IMR-90 (cell line): ENCODE results near the gene KCNMB2. TPM values are rescaled to one million over a fixed set of nuclear protein-coding genes. Genes with fewer than 3 reads are reported as not detected.

Experiments
- ATAC-seq: fragments of 200-7000 bp; cut with Tn5 transposase; 2 replicates; pipeline ENCODE4 v1.9.1; 2020; ENCODE audit warnings: low read depth, mild to moderate bottlenecking, moderate library complexity
- BruUV-seq: library from RNA; stranded (reverse); fragments of 400-500 nt; replicated peaks from 2 replicates; lab custom pipeline; 2021; lab: Mats Ljungman, UMichigan
- CTCF ChIA-PET: fragments of 300-600 bp; formaldehyde crosslinking; extraction: SDS; loops from one replicate; lab custom pipeline; 2021; ENCODE audit warnings: antibody characterized with exemption; lab: Yijun Ruan, JAX
- POLR2A ChIA-PET: fragments of 300-600 bp; sonication (Branson Sonifier 250); formaldehyde crosslinking; loops from one replicate; lab custom pipeline; 2022; ENCODE audit warnings: antibody characterized with exemption; ENCODE audit not compliant: unreplicated experiment; lab: Charles Lee
- DNase-seq: peaks from one replicate; pipeline ENCODE4 v3.0.0; 2013
- H2AFZ ChIP-seq: replicated peaks from 2 replicates; pipeline ENCODE3; 2013; ENCODE audit warnings: low read length, mild to moderate bottlenecking; ENCODE audit not compliant: poor library complexity
- H2AK5ac ChIP-seq: 2 replicates; pipeline ENCODE4 v1.6.1; 2013; ENCODE audit warnings: low read depth, low read length, inconsistent platforms
- H2AK9ac ChIP-seq: replicated peaks from 2 replicates; pipeline ENCODE3; 2013; ENCODE audit warnings: mild to moderate bottlenecking, low read depth, low read length, moderate library complexity; ENCODE audit not compliant: poor library complexity
- H2BK120ac ChIP-seq: 2 replicates; pipeline ENCODE4 v1.6.1; 2013; ENCODE audit warnings: low read depth, low read length, inconsistent platforms
- H2BK15ac ChIP-seq: 3 replicates; pipeline ENCODE4 v1.6.1; 2013; ENCODE audit warnings: low read depth, low read length, inconsistent platforms
- H2BK20ac ChIP-seq: 2 replicates; pipeline ENCODE4 v1.6.1; 2013; ENCODE audit warnings: low read depth, mild to moderate bottlenecking, inconsistent platforms, low read length, moderate library complexity
- H2BK5ac ChIP-seq: 2 replicates; pipeline ENCODE4 v1.6.1; 2013; ENCODE audit warnings: mild to moderate bottlenecking, low read depth, low read length, inconsistent platforms; ENCODE audit not compliant: poor library complexity, severe bottlenecking
- H3K14ac ChIP-seq: replicated peaks from 2 replicates; pipeline ENCODE4 v1.6.1; 2013; ENCODE audit warnings: low read depth, low read length, inconsistent platforms
- H3K18ac ChIP-seq: 2 replicates; pipeline ENCODE4 v1.6.1; 2013; ENCODE audit warnings: low read depth, low read length, control low read depth
- H3K23ac ChIP-seq: 2 replicates; pipeline ENCODE4 v1.6.1; 2013; ENCODE audit warnings: low read depth, low read length, inconsistent platforms
- H3K27ac ChIP-seq: 2 replicates; pipeline ENCODE4 v1.5.1; 2013; ENCODE audit warnings: mild to moderate bottlenecking, control low read depth, low read length; ENCODE audit not compliant: insufficient read depth
- H3K27me3 ChIP-seq: 2 replicates; pipeline ENCODE4 v1.6.1; 2013; ENCODE audit warnings: low read length; ENCODE audit not compliant: control insufficient read depth, insufficient read depth
- H3K36me3 ChIP-seq: 2 replicates; pipeline ENCODE4 v1.6.1; 2013; ENCODE audit warnings: low read length, mixed read lengths; ENCODE audit not compliant: control insufficient read depth, insufficient read depth
- H3K4ac ChIP-seq: 2 replicates; pipeline ENCODE4 v1.6.1; 2013; ENCODE audit warnings: low read depth, low read length, inconsistent platforms
- H3K4me1 ChIP-seq: 2 replicates; pipeline ENCODE4 v1.6.1; 2013; ENCODE audit warnings: low read length, mixed read lengths; ENCODE audit not compliant: control insufficient read depth, insufficient read depth
- H3K4me2 ChIP-seq: 2 replicates; pipeline ENCODE4 v1.6.1; 2013; ENCODE audit warnings: low read depth, mild to moderate bottlenecking, control low read depth, low read length, moderate library complexity
- H3K4me3 ChIP-seq: 2 replicates; pipeline ENCODE4 v1.5.1; 2013; ENCODE audit warnings: low read depth, mild to moderate bottlenecking, control low read depth, low read length, moderate library complexity; ENCODE audit not compliant: insufficient read depth
- H3K56ac ChIP-seq: 2 replicates; pipeline ENCODE4 v1.6.1; 2013; ENCODE audit warnings: low read length, inconsistent platforms; ENCODE audit not compliant: insufficient read depth; ENCODE audit errors: extremely low read depth
- H3K79me1 ChIP-seq, 2 experiments: 2 replicates each; pipeline ENCODE4 v1.6.1; 2013; ENCODE audit warnings: low read length in 2 of 2, inconsistent platforms in 1 of 2, low read depth in 1 of 2
- H3K9ac ChIP-seq: 2 replicates; pipeline ENCODE4 v1.6.1; 2013; ENCODE audit warnings: low read depth, low read length, control low read depth
- H3K9me1 ChIP-seq: 2 replicates; pipeline ENCODE4 v1.6.1; 2013; ENCODE audit warnings: low read length, inconsistent platforms; ENCODE audit not compliant: insufficient read depth
- H3K9me3 ChIP-seq: 2 replicates; pipeline ENCODE4 v1.6.1; 2013; ENCODE audit warnings: low read length; ENCODE audit not compliant: control insufficient read depth, insufficient read depth
- H4K20me1 ChIP-seq: 2 replicates; pipeline ENCODE4 v1.6.1; 2013; ENCODE audit warnings: low read length, inconsistent platforms; ENCODE audit not compliant: insufficient read depth
- H4K5ac ChIP-seq: 2 replicates; pipeline ENCODE4 v1.6.1; 2013; ENCODE audit warnings: mild to moderate bottlenecking, low read depth, low read length, control low read depth
- H4K8ac ChIP-seq, 2 experiments: 2 replicates each; pipeline ENCODE4 v1.6.1; 2013; ENCODE audit warnings: low read depth in 2 of 2, low read length in 2 of 2, control low read depth in 1 of 2, inconsistent platforms in 1 of 2
- H4K91ac ChIP-seq: 2 replicates; pipeline ENCODE4 v1.6.1; 2013; ENCODE audit warnings: low read depth, low read length, inconsistent platforms; ENCODE audit not compliant: insufficient read depth
- BHLHE40 ChIP-seq: fragments of 150-350 bp; IDR thresholded peaks from 2 replicates; pipeline ENCODE4 v1.6.1; 2016; ENCODE audit warnings: mild to moderate bottlenecking, low read depth, low read length
- CEBPB ChIP-seq: IDR thresholded peaks from 2 replicates; pipeline ENCODE4 v1.6.1; 2012; ENCODE audit warnings: low read depth, low read length, improper control_type of control experiment
- CHD1 ChIP-seq: IDR thresholded peaks from 2 replicates; pipeline ENCODE4 v1.6.1; 2012; ENCODE audit warnings: low read depth, low read length, improper control_type of control experiment
- CTCF ChIP-seq: conservative IDR thresholded peaks from 2 replicates; pipeline ENCODE4 v1.5.1; 2012; ENCODE audit warnings: mild to moderate bottlenecking, low read depth, low read length, improper control_type of control experiment
- FOS ChIP-seq: fragments of 150-350 bp; IDR thresholded peaks from 2 replicates; pipeline ENCODE4 v1.6.1; 2016; ENCODE audit warnings: low read depth, low read length
- MAFK ChIP-seq: IDR thresholded peaks from 2 replicates; pipeline ENCODE4 v1.6.1; 2012; ENCODE audit warnings: low read depth, low read length, improper control_type of control experiment
- MAZ ChIP-seq: IDR thresholded peaks from 2 replicates; pipeline ENCODE4 v1.6.1; 2012; ENCODE audit warnings: low read depth, mild to moderate bottlenecking, low read length, improper control_type of control experiment, moderate library complexity, borderline replicate concordance
- MXI1 ChIP-seq: IDR thresholded peaks from 2 replicates; pipeline ENCODE4 v1.6.1; 2012; ENCODE audit warnings: low read depth, mild to moderate bottlenecking, low read length, moderate library complexity, borderline replicate concordance
- NFE2L2 ChIP-seq: fragments of 150-350 bp; IDR thresholded peaks from 2 replicates; pipeline ENCODE4 v1.6.1; 2016; ENCODE audit warnings: low read depth, mild to moderate bottlenecking, low read length
- POLR2A ChIP-seq: IDR thresholded peaks from 2 replicates; pipeline ENCODE4 v1.6.1; 2012; ENCODE audit warnings: mild to moderate bottlenecking, low read depth, low read length
- RAD21 ChIP-seq: IDR thresholded peaks from 2 replicates; pipeline ENCODE4 v1.6.1; 2012; ENCODE audit warnings: low read length, improper control_type of control experiment
- RCOR1 ChIP-seq: IDR thresholded peaks from 2 replicates; pipeline ENCODE4 v1.6.1; 2012; ENCODE audit warnings: mild to moderate bottlenecking, low read length, improper control_type of control experiment; ENCODE audit not compliant: insufficient replicate concordance
- RFX5 ChIP-seq: IDR thresholded peaks from 2 replicates; pipeline ENCODE4 v1.8.0; 2012; ENCODE audit warnings: low read depth, mild to moderate bottlenecking, low read length, moderate library complexity
- SMC3 ChIP-seq: fragments of 150-350 bp; IDR thresholded peaks from 2 replicates; pipeline ENCODE4 v1.6.1; 2016; ENCODE audit warnings: low read depth, mild to moderate bottlenecking, antibody characterized with exemption, low read length, moderate library complexity
- dilution Hi-C: fragments of 300-500 bp; cut with HindIII; formaldehyde crosslinking; loops from one replicate; pipeline ENCODE4 v1.14.3; 2018; ENCODE audit warnings: low sequenced_read_pairs; ENCODE audit not compliant: unreplicated experiment
- in situ Hi-C: fragments of 300-500 bp; cut with MboI; formaldehyde crosslinking; loops from 3 replicates; pipeline ENCODE4 v1.14.3; 2019; ENCODE audit warnings: low sequenced_read_pairs, inconsistent platforms, mixed read lengths
- intact Hi-C: fragments of 100-400 bp; cut with micrococcal nuclease; formaldehyde crosslinking; loops from 2 replicates; pipeline ENCODE4 v1.10.0; 2022
- polyA plus RNA-seq, 3 experiments: library from polyadenylated mRNA; depleted of rRNA; stranded (reverse); fragments of >200 nt; gene quantifications; 2 replicates each; pipeline ENCODE4 v1.2.3, GENCODE V29; 2012; ENCODE audit warnings: low replicate concordance in 1 of 3
- total RNA-seq: library from RNA; depleted of rRNA; stranded (reverse); fragments of >200 nt; gene quantifications from 2 replicates; pipeline ENCODE4 v1.2.3, GENCODE V29; 2012
- TF ChIP-seq, protein P1 (sequence below): fragments of 150-350 bp; IDR thresholded peaks from 2 replicates; pipeline ENCODE4 v1.6.1; 2017; ENCODE audit warnings: mild to moderate bottlenecking, antibody characterized with exemption, low read length, low read depth
- TF ChIP-seq, protein P2 (sequence below): fragments of 150-350 bp; IDR thresholded peaks from 2 replicates; pipeline ENCODE4 v1.6.1; 2016; ENCODE audit warnings: low read depth, mild to moderate bottlenecking, low read length, moderate library complexity, borderline replicate concordance

The KCNMB2 gene
- total and polyA plus RNA-seq, 2 of the 4 experiments (the other 2 are of a cell fraction), result not detected

- no peaks in the 10 kb centered on the region for H3K36me3 ChIP-seq
- no peaks in the 10 kb centered on the region for H4K20me1 ChIP-seq
- DNase-seq, result no peak
- no peak overlapping the region for H3K56ac ChIP-seq
- in situ Hi-C loops, result no loop called here
- no peak overlapping the region for H3K4me3 ChIP-seq
- H3K14ac ChIP-seq, result no peak overlapping the region
- no peaks in the 10 kb centered on the region for H3K27me3 ChIP-seq
- TF ChIP-seq, protein P1, sequence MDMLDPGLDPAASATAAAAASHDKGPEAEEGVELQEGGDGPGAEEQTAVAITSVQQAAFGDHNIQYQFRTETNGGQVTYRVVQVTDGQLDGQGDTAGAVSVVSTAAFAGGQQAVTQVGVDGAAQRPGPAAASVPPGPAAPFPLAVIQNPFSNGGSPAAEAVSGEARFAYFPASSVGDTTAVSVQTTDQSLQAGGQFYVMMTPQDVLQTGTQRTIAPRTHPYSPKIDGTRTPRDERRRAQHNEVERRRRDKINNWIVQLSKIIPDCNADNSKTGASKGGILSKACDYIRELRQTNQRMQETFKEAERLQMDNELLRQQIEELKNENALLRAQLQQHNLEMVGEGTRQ, result no peak
- no peak for TF ChIP-seq CTCF
- TF ChIP-seq CEBPB, result no peak
- no peak for TF ChIP-seq RCOR1
- TF ChIP-seq, protein P2, sequence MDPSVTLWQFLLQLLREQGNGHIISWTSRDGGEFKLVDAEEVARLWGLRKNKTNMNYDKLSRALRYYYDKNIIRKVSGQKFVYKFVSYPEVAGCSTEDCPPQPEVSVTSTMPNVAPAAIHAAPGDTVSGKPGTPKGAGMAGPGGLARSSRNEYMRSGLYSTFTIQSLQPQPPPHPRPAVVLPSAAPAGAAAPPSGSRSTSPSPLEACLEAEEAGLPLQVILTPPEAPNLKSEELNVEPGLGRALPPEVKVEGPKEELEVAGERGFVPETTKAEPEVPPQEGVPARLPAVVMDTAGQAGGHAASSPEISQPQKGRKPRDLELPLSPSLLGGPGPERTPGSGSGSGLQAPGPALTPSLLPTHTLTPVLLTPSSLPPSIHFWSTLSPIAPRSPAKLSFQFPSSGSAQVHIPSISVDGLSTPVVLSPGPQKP, result no peak
- no peak for TF ChIP-seq RAD21
- no peak for TF ChIP-seq MAZ
- no peak for TF ChIP-seq MXI1
- no peak for TF ChIP-seq NFE2L2
- TF ChIP-seq CHD1, result no peak
- TF ChIP-seq SMC3, result no peak
- no peak for TF ChIP-seq POLR2A
- no peak for TF ChIP-seq RFX5
- TF ChIP-seq BHLHE40, result no peak
- TF ChIP-seq MAFK, result no peak
- TF ChIP-seq FOS, result no peak
- H3K4me2 ChIP-seq, result no peak overlapping the region
- intact Hi-C loops, result no loop called here
- H3K4ac ChIP-seq, result no peak overlapping the region
- POLR2A ChIA-PET, result no interaction called here
- no peak overlapping the region for H3K9ac ChIP-seq
- H4K8ac ChIP-seq, result no peak overlapping the region
- H3K27ac ChIP-seq, result no peak overlapping the region
- H3K18ac ChIP-seq, result no peak overlapping the region
- H2AFZ ChIP-seq, result no peak overlapping the region
- no peak overlapping the region for H2AK9ac ChIP-seq
- H3K4me1 ChIP-seq, result no peaks in the 10 kb centered on the region
- no peak overlapping the region for H2BK20ac ChIP-seq
- no peaks in the 10 kb centered on the region for H3K79me1 ChIP-seq
- CTCF ChIA-PET, result no interaction called here
- no peak overlapping the region for H2BK120ac ChIP-seq
- H3K23ac ChIP-seq, result no peak overlapping the region
- H2AK5ac ChIP-seq, result no peak overlapping the region
- BruUV-seq, result no TSS peak
- no peak overlapping the region for H2BK5ac ChIP-seq
- ATAC-seq, result no peak
- dilution Hi-C loops, result no loop called here
- no peak overlapping the region for H4K5ac ChIP-seq
- no peaks in the 10 kb centered on the region for H3K9me1 ChIP-seq
- no peak overlapping the region for H2BK15ac ChIP-seq
- H4K91ac ChIP-seq, result no peak overlapping the region
- no peaks in the 10 kb centered on the region for H3K9me3 ChIP-seq
Measured at GRCh38 chr3:178486903-178487302, 49.3 kb upstream of the KCNMB2 start.
